Karpas-422 (cell line): ENCODE measurements around the gene GALNT11. TPM values are rescaled to one million over a fixed set of nuclear protein-coding genes. Genes with fewer than 3 reads are reported as not detected.

Experiments
- DNase-seq: peaks from one replicate; pipeline ENCODE4 v3.0.0-alpha.2; 2015
- H2AFZ ChIP-seq: fragments of 200-600 bp; sonication (generic); 2 replicates; pipeline ENCODE4 v1.6.1; 2014; ENCODE audit warnings: antibody characterized with exemption, low read length, mixed read lengths
- H3K27ac ChIP-seq: fragments of 200-600 bp; sonication (generic); 2 replicates; pipeline ENCODE4 v1.5.1; 2014; ENCODE audit warnings: mild to moderate bottlenecking, low read length, moderate library complexity
- H3K27me3 ChIP-seq: fragments of 200-600 bp; sonication (generic); 2 replicates; pipeline ENCODE4 v1.6.1; 2014; ENCODE audit warnings: low read length, mixed read lengths
- H3K36me3 ChIP-seq: fragments of 200-600 bp; sonication (generic); 2 replicates; pipeline ENCODE4 v1.6.1; 2014; ENCODE audit warnings: low read length, mixed read lengths; ENCODE audit not compliant: insufficient read depth
- H3K4me1 ChIP-seq: fragments of 200-600 bp; sonication (generic); 2 replicates; pipeline ENCODE4 v1.6.1; 2014; ENCODE audit warnings: mild to moderate bottlenecking, low read length, mixed read lengths
- H3K4me2 ChIP-seq: fragments of 200-600 bp; sonication (generic); 2 replicates; pipeline ENCODE4 v1.6.1; 2014; ENCODE audit warnings: low read length, low read depth, mild to moderate bottlenecking; ENCODE audit not compliant: poor library complexity, severe bottlenecking
- H3K4me3 ChIP-seq: fragments of 200-600 bp; sonication (generic); 2 replicates; pipeline ENCODE4 v1.5.1; 2014; ENCODE audit warnings: mild to moderate bottlenecking, antibody characterized with exemption, low read length, mixed read lengths
- H3K79me2 ChIP-seq: fragments of 200-600 bp; sonication (generic); 2 replicates; pipeline ENCODE4 v1.6.1; 2014; ENCODE audit warnings: mild to moderate bottlenecking, low read length, mixed read lengths
- H3K9ac ChIP-seq: fragments of 200-600 bp; sonication (generic); 2 replicates; pipeline ENCODE4 v1.6.0; 2014; ENCODE audit warnings: low read length
- H3K9me2 ChIP-seq: fragments of 200-600 bp; sonication (generic), shearing (Covaris generic); replicated peaks from 2 replicates; pipeline ENCODE4 v1.6.0; 2014; ENCODE audit warnings: mild to moderate bottlenecking, low read length, moderate library complexity; ENCODE audit not compliant: insufficient read depth
- H3K9me3 ChIP-seq: fragments of 300-700, 200-600 bp; sonication (generic); 2 replicates; pipeline ENCODE4 v1.6.1; 2014; ENCODE audit warnings: low read length, mixed read lengths
- H4K20me1 ChIP-seq: fragments of 200-600 bp; sonication (generic); 2 replicates; pipeline ENCODE4 v1.6.1; 2014; ENCODE audit warnings: mild to moderate bottlenecking, antibody characterized with exemption, low read length, low read depth; ENCODE audit not compliant: insufficient read depth
- total RNA-seq: library from RNA; depleted of rRNA; stranded (reverse); fragments of >200 nt; shearing (Covaris generic); gene quantifications from 2 replicates; pipeline ENCODE4 v1.2.3, GENCODE V29; 2014; ENCODE audit warnings: low replicate concordance

Gene GALNT11
- total RNA-seq, 1 experiment from 2014 or later: not detected

GRCh38 chr7:152085131-152085530 is 59.7 kb downstream of the GALNT11 start:
- H3K27me3 ChIP-seq: 0 out of 2 replicates have a peak, but pooled peaks cover 6% of the 10 kb centered on the region
- H2AFZ ChIP-seq: no peak overlapping the region
- no peaks in the 10 kb centered on the region for H3K9me2 ChIP-seq
- H4K20me1 ChIP-seq: no peaks in the 10 kb centered on the region
- H3K4me3 ChIP-seq: no peak overlapping the region
- no peak overlapping the region for H3K4me2 ChIP-seq
- H3K79me2 ChIP-seq: no peaks in the 10 kb centered on the region
- no peak overlapping the region for H3K9ac ChIP-seq
- DNase-seq: no peak
- no peaks in the 10 kb centered on the region for H3K4me1 ChIP-seq
- H3K27ac ChIP-seq: no peak overlapping the region
- peaks cover 2% of the 10 kb centered on the region; the same call in 1 of the 2 replicates for H3K9me3 ChIP-seq
- no peaks in the 10 kb centered on the region for H3K36me3 ChIP-seq

- DNase-seq: no peak
- Histone ChIP-seq H3K4me2 (no peak overlapping the region), H3K79me2 (no peaks in the 10 kb centered on the region), H3K4me3 (no peak overlapping the region), H4K20me1 (no peaks in the 10 kb centered on the region), H2AFZ (no peak overlapping the region), H3K9me2 (no peaks in the 10 kb centered on the region), H3K9ac (no peak overlapping the region), H3K27me3 (0 out of 2 replicates have a peak, but pooled peaks cover 5% of the 10 kb centered on the region), H3K9me3 (peaks cover 2% of the 10 kb centered on the region; the same call in 1 of the 2 replicates), H3K36me3 (no peaks in the 10 kb centered on the region), H3K27ac (no peak overlapping the region), H3K4me1 (no peaks in the 10 kb centered on the region)
Measured at GRCh38 chr7:152086513-152086912, 61.0 kb downstream of the GALNT11 start.

- Histone ChIP-seq H3K4me2 (no peak overlapping the region), H4K20me1 (no peaks in the 10 kb centered on the region), H3K4me3 (no peak overlapping the region), H2AFZ (no peak overlapping the region), H3K27ac (no peak overlapping the region), H3K27me3 (no peaks in the 10 kb centered on the region), H3K9me3 (peaks cover 2% of the 10 kb centered on the region; the same call in 1 of the 2 replicates), H3K36me3 (no peaks in the 10 kb centered on the region), H3K4me1 (no peaks in the 10 kb centered on the region), H3K9ac (no peak overlapping the region), H3K9me2 (no peaks in the 10 kb centered on the region), H3K79me2 (no peaks in the 10 kb centered on the region)
- no peak for DNase-seq
Measured at GRCh38 chr7:152089183-152089582, 63.7 kb downstream of the GALNT11 start.

GRCh38 chr7:152090747-152091146 is 65.3 kb downstream of the GALNT11 start:
- Histone ChIP-seq H3K27ac (no peak overlapping the region), H4K20me1 (no peaks in the 10 kb centered on the region), H3K79me2 (no peaks in the 10 kb centered on the region), H3K9ac (no peak overlapping the region), H3K4me3 (no peak overlapping the region), H3K4me1 (no peaks in the 10 kb centered on the region), H3K27me3 (no peaks in the 10 kb centered on the region), H2AFZ (no peak overlapping the region), H3K4me2 (no peak overlapping the region), H3K9me3 (peaks cover 2% of the 10 kb centered on the region; the same call in 1 of the 2 replicates), H3K9me2 (no peaks in the 10 kb centered on the region), H3K36me3 (no peaks in the 10 kb centered on the region)
- no peak for DNase-seq

- Histone ChIP-seq H3K9me2 (no peaks in the 10 kb centered on the region), H3K4me2 (no peak overlapping the region), H3K4me3 (no peak overlapping the region), H2AFZ (no peak overlapping the region), H3K4me1 (no peaks in the 10 kb centered on the region), H4K20me1 (no peaks in the 10 kb centered on the region), H3K36me3 (no peaks in the 10 kb centered on the region), H3K9me3 (peaks cover 2% of the 10 kb centered on the region; the same call in 1 of the 2 replicates), H3K79me2 (no peaks in the 10 kb centered on the region), H3K9ac (no peak overlapping the region), H3K27me3 (no peaks in the 10 kb centered on the region), H3K27ac (no peak overlapping the region)
- no peak for DNase-seq
Measured at GRCh38 chr7:152093717-152094116, 68.2 kb downstream of the GALNT11 start.

- H2AFZ ChIP-seq: no peak overlapping the region
Measured at GRCh38 chr7:152095771-152096170, 70.3 kb downstream of the GALNT11 start.

GRCh38 chr7:152097330-152097729 is 71.9 kb downstream of the GALNT11 start:
- no peak for DNase-seq
- H4K20me1 ChIP-seq: no peaks in the 10 kb centered on the region
- H3K9me2 ChIP-seq: no peaks in the 10 kb centered on the region
- no peaks in the 10 kb centered on the region for H3K9me3 ChIP-seq
- no peaks in the 10 kb centered on the region for H3K27me3 ChIP-seq
- H3K27ac ChIP-seq: no peak overlapping the region
- no peak overlapping the region for H2AFZ ChIP-seq
- H3K9ac ChIP-seq: no peak overlapping the region
- no peaks in the 10 kb centered on the region for H3K79me2 ChIP-seq
- H3K4me3 ChIP-seq: no peak overlapping the region
- no peaks in the 10 kb centered on the region for H3K4me1 ChIP-seq
- H3K4me2 ChIP-seq: no peak overlapping the region
- H3K36me3 ChIP-seq: no peaks in the 10 kb centered on the region

More at GRCh38 chr7:152095771-152096170, 70.3 kb downstream of the GALNT11 start:
- H3K36me3 ChIP-seq: no peaks in the 10 kb centered on the region
- H3K4me1 ChIP-seq: no peaks in the 10 kb centered on the region
- H3K27me3 ChIP-seq: no peaks in the 10 kb centered on the region
- no peak overlapping the region for H3K4me2 ChIP-seq
- no peaks in the 10 kb centered on the region for H3K79me2 ChIP-seq
- no peak for DNase-seq
- no peaks in the 10 kb centered on the region for H4K20me1 ChIP-seq
- H3K9ac ChIP-seq: no peak overlapping the region
- no peak overlapping the region for H3K27ac ChIP-seq
- H3K4me3 ChIP-seq: no peak overlapping the region
- H3K9me3 ChIP-seq: no peaks in the 10 kb centered on the region
- no peaks in the 10 kb centered on the region for H3K9me2 ChIP-seq

GRCh38 chr7:152103066-152103465 is 77.6 kb downstream of the GALNT11 start:
- Histone ChIP-seq H3K4me1 (no peaks in the 10 kb centered on the region), H3K9ac (no peak overlapping the region), H3K36me3 (no peaks in the 10 kb centered on the region), H3K9me2 (no peaks in the 10 kb centered on the region), H3K27ac (no peak overlapping the region), H4K20me1 (no peaks in the 10 kb centered on the region), H2AFZ (no peak overlapping the region), H3K27me3 (no peaks in the 10 kb centered on the region), H3K4me3 (no peak overlapping the region), H3K4me2 (no peak overlapping the region), H3K79me2 (no peaks in the 10 kb centered on the region), H3K9me3 (no peaks in the 10 kb centered on the region)
- DNase-seq: no peak

- Histone ChIP-seq H3K9me2 (no peaks in the 10 kb centered on the region), H2AFZ (no peak overlapping the region), H4K20me1 (no peaks in the 10 kb centered on the region), H3K27ac (no peak overlapping the region), H3K9ac (no peak overlapping the region), H3K4me1 (no peaks in the 10 kb centered on the region), H3K36me3 (no peaks in the 10 kb centered on the region), H3K9me3 (no peaks in the 10 kb centered on the region), H3K4me2 (no peak overlapping the region), H3K79me2 (no peaks in the 10 kb centered on the region), H3K4me3 (no peak overlapping the region), H3K27me3 (no peaks in the 10 kb centered on the region)
- DNase-seq: no peak
Measured at GRCh38 chr7:152103691-152104090, 78.2 kb downstream of the GALNT11 start.
